NCI-H1436 treated with DMSO at 0.1 percent for 48 hours (cell line): Measurements from ENCODE around the gene HK1.

Experiments used
- DNase-seq: peaks from one replicate; lab custom pipeline; 2025; lab: John Stamatoyannopoulos, UW

The HK1 gene

DNA sequence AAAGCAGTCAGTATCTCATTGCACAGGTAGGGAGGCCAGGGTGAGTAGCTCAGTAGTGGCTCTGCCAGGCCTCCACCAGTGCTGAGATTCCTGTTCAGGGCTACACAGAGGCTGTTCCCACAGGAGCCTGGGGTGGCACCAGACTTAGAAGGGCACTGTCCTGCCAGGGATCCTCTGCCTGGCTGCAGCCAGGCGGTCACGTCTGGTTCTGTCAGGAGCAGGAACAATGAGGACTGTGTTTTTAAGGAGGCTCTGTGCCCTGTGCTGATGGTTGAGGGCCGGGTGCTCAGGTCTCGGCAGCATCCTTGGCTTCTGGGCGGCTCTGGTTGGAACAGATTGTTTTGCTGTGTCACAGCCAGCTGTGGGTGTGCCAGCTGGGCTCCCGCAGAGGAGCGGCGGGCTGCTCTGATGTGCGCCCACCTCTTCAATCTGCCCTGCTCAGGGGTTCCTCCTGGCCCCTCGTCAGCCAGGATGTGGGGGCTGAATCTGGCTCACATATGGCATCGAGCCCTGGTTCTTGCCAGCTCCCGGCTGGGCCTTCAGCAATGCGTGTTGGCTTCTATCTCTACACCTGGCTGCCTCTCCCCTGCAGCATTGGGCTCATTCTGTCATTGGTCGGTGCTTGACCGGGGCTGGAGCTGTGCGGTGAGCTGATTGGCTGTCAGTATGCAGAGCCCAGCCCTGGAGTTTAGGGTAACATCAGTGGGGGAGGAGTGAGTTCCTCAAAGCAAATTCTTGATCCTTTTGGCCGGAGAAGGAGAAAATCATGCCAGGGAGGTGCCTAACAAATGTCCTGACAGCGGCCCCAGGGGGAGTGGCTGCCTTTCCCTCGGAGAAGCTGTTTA lies 97.2 kb downstream of the HK1 start:
- DNase-seq, result no peak

DNA sequence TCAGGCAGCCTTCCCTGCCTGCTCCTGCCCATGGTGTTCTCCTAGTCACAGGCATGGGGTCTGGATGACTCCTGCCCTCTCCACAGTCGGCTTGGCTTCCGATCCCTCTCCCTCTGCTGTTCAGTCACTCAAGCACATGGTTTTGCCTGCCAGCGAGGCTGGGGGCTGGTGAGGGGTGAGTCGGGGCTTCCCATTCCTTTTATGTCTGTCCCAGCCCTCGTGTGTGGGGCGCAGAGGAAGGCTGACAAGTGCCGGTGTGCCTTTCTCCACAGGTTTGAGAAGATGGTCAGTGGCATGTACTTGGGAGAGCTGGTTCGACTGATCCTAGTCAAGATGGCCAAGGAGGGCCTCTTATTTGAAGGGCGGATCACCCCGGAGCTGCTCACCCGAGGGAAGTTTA lies 98.4 kb downstream of the HK1 start:
- no peak for DNase-seq

DNA sequence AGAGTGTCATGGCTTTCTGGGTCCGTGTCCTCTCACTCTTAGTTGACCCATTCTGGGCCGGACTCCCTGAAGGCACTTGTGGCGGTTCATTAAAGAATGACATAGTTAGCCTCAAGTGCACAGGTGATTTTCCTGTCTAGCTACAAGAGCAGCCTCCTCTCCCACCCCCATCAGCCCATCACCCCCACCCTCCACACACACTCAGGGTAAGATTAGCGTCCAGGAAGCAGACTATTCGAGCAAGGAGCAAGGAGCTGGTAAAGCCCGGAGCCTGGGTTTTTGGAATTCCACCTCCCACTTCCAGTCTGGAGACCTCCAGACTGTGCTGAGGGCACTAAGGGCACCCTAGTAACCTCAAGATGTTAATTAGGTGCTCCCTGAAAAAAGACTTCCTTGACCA lies 98.9 kb downstream of the HK1 start:
- DNase-seq, result no peak

DNA sequence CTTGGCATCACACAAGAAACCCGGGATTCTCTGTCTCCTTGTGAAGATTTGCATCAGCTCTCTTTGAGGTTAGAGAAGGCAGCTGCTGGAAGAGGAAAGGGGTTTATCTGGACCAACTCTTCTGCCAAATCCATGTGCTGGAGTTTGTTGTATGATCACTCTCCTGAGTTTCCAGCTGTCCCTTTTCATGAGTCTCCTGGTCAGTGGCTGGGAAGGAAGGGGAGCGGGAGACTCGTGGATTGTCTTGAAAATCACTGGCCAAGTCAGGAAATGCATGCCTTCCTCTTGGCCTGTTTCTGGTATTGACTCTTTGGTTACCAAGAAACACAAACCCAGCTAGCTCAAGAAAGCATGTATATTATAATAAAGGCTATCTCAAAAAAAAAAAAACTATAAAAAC lies 99.6 kb downstream of the HK1 start:
- DNase-seq, result no peak

DNA sequence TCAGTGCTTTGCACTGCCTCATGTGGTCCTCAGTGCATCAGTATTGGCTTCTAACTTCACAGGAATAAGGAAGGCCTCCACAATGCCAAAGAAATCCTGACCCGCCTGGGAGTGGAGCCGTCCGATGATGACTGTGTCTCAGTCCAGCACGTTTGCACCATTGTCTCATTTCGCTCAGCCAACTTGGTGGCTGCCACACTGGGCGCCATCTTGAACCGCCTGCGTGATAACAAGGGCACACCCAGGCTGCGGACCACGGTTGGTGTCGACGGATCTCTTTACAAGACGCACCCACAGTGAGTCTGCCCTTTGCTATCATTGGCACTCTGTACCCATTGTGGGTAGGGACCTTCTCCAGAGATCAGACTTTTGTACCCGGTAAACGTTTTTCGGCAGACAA lies 101.5 kb downstream of the HK1 start:
- DNase-seq, result no peak

DNA sequence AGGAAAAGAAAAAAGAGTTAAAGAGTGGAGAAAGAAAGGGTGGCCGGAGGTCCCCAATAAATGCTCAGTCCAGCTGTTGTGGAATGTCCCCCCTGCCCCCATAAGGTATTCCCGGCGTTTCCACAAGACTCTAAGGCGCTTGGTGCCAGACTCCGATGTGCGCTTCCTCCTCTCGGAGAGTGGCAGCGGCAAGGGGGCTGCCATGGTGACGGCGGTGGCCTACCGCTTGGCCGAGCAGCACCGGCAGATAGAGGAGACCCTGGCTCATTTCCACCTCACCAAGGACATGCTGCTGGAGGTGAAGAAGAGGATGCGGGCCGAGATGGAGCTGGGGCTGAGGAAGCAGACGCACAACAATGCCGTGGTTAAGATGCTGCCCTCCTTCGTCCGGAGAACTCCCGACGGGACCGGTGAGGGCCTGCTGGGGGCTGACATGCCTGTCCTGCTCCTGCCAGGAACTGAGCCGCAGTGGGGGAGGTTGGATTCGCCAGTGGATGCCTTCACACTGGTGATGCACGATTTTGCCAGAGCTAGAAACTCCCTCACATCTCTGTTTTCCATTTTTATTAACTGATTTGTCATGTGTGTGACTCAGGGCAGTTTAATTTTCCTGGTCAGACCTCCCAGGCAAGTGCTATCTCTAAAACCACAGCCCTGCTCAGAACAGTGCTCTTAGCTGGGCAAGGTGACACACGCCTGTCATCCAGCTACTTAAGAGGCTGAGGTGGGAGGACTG lies 104.3 kb downstream of the HK1 start:
- DNase-seq, result no peak

DNA sequence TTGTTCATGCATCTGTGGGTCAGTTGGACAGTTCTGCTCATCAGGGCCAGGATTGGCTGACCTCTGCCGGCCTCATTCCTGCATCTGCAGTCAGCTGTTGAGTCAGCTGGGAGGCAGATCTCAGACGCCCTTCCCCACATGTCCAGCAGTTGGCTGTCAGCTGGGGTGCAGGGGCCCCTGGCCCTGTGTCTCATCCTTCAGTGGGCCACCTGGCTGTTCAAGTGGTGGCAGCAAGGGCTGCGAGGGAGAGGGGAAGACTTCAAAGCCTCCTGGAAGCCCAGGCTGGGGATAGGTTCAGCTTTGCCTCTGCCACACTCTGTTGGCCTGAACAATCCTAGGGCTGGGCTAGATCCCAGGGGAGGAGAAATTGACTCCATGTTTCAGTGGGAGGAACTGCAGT lies 105.3 kb downstream of the HK1 start:
- DNase-seq, result no peak

DNA sequence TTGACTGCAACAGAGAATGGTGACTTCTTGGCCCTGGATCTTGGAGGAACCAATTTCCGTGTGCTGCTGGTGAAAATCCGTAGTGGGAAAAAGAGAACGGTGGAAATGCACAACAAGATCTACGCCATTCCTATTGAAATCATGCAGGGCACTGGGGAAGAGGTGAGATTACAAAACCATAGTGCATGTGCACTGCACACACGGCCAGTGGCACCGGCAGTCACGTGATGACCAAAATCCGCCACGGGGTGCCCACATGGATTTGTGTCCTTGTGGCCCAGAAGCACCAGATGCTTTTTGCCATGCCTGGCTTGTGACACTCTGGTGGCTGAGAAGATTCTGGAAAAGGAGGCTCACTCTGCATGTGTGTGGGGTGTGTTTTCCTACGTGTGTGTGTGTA lies 106.0 kb downstream of the HK1 start:
- no peak for DNase-seq

DNA sequence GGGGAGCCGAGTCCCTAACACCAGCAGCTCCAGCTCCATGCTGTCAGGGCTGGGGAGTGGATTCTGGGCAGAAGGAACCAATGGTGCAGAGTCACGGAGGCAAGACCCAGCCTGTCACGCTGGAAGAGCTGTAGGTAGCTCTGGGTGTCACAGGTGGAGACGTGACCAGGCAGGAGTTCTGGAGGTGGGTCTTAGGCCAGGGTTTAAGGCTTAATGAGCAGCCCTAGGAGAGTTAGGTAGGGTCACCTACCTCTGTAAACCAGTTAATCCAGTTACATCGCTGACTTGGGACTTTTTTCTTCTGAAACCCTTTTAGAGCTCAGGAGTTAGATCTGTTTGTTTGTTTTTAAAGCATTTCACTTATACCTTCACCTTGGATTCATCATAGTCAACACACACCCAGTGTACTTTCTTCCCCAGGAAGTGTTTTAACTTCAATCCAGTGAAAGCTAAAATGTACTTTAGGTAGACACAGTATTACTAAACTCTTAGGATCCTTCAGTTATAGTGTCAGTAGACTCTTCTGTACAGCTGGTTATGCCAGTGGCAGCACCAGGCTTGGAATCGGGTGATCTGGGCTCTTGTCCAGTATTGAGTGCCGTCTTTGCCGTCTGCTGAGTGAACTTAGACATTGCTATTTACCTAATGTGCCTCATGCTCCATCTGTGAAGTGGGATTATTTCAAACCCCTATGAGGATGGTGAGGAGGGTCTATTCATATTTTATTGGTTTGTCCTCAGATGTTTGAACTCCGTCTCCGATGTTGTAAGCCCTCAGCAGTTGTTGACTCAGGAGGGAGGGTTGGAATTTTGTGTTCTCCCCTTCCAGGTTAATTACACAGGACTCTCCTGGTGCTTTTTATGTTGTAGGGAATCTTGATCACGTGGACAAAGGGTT lies 107.4 kb downstream of the HK1 start:
- no peak for DNase-seq

DNA sequence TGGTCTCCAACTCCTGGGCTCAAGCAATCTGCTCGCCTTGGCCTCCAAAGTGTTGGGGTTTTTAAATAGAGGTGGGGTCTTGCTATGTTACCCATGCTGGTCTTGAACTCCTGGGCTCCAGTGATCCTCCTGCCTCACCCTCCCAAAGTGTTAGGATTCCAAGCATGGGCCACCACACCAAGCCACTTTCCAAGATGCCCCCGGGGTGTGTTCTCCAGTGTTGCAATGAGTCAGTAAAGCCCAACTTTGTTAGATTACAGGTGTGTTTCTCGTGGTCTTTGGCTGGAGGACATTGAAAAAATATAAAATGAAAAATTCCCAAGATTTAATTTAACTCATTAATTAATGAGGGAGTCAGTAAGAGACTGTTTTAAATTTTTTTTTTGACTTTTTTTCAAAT lies 109.2 kb downstream of the HK1 start:
- no peak for DNase-seq

DNA sequence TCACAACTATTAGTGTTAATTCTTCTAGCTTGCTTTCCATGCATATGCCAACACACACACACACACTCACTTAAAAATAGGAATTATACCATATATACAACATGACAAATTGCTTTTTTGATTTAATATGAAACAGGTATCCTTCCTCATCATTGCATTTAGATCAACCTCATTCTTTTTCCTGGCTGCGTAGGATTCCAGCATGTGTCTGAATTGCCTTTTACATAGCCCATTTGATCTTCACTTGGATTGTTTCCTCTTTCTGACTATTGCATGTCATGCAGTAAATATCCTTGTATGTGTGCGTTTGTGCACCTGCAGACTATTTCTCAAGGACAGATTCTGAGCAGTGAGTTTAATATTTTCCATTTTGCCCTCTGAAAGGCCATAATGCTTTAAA lies 110.2 kb downstream of the HK1 start:
- no peak for DNase-seq

DNA sequence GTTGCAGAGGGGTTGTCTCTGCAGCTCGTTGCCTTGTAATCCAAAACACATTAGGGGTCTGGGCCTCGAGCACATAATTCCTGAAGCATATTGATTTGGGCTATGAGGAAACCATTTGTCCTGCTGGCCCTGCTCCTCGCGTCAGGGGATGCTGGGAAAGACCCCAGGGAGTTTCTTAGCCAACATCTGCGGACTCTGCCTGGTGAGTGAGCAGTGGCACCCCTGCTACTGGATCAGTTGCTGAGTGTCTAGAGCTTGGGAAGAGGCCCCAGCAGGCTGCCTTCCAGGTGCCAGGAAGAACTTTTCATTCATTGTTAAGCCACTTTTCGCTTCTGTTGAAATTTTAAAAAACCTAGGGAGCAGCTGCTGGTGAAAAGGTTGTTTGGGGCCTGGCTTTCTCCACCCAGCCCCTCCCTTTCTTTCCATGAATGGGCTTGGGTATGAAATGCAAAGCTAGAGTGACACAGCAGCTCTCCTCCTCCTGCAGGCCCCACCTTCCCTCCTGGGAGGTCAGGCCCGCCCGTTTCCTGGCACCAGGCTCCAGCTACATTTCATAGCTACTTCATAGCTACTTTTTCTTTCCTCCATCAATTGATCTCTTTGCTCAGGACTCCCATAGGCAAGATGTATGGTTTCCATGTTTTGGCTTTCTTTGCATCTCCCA lies 111.7 kb downstream of the HK1 start:
- DNase-seq, result no peak

DNA sequence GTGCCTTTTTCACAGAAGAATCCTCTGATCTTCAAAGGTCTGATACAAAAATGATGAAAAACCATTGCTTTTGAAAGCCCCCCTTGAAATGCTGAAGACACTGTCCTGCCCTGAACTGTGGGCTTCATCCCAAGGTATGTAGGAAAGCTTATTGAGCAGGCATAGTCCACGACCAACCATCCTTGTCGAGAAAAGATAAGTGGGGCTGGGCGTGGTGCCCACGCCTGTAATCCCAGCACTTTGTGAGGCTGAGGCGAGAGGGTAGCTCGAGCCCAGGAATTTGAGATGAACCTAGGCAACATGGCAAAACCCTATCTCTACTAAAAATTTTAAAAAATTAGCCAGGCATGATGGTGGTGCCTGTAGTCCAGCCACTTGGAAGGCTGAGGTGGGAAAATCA lies 112.9 kb downstream of the HK1 start:
- DNase-seq, result no peak

DNA sequence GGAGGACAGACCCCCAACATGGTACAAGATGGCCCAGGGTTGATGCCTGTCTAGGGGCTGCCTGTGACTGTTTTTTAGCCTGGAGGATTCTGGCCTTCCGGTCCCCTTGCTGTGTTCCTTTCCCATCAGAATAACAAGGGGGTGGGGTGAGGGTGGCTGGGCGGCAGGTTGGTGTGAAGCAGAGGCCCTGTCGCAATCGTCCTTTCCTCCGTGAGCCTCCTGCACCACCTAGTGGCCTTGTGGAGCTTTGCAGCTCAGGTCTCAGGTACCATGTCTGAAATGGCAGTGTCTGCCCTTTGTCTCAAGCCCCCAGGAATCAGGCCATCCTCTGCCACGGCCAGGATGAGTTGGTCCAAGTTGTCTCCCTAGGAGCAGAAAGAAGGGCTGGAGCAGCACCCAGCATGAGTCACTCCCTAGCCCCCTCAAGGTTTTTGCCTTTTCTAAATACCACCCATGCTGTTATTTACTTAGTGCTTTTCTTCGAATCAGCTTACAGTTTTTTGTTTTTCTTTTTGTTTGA lies 114.2 kb downstream of the HK1 start:
- DNase-seq, result no peak

DNA sequence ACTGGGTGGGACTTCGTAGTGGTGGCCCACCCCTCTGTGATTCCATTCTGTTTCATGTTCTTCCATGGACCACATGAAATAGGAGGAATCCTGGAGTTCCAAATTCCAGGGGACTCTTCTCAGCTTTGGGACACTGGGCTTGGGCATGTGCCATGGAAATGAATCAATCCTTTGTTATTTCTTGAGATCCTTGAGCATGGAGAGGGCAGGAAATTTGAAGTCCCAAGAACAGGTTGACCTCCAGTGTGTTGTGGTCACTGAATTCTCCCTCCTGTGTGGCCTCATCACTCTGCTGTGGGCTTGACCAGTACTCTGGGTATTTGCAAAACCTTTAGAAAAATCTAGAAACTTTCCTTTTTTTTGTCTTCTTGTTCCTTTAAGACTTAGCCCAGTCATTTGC lies 115.7 kb downstream of the HK1 start:
- DNase-seq, result no peak

DNA sequence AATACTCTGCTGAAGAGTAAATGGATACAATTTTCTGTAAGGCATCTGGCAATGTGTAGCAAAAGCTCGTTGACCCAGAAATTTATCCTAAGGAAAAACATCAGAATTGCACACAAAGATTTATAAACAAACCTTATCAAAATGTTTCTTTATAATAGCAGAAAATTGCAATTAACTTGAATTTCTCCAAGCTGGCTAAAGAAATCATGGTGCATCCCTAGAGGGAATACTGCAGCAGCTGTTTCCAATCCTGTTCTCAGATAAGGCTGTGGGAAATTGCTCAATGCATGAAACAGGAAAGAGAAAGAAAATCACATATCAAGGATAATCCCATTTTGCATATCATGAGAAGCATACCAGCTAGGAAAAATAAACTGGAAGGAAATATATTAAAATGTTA lies 119.7 kb downstream of the HK1 start:
- DNase-seq, result no peak

DNA sequence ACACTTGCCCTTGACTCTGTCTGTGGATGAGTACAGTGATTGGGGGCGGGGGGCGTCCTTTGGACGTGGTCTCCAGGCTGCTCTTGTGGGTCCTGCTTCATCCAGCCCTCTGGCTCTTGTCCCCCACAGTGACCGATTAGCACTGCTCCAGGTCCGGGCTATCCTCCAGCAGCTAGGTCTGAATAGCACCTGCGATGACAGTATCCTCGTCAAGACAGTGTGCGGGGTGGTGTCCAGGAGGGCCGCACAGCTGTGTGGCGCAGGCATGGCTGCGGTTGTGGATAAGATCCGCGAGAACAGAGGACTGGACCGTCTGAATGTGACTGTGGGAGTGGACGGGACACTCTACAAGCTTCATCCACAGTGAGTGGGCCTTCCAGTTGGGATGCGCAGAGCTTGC lies 120.2 kb downstream of the HK1 start:
- DNase-seq, result no peak

DNA sequence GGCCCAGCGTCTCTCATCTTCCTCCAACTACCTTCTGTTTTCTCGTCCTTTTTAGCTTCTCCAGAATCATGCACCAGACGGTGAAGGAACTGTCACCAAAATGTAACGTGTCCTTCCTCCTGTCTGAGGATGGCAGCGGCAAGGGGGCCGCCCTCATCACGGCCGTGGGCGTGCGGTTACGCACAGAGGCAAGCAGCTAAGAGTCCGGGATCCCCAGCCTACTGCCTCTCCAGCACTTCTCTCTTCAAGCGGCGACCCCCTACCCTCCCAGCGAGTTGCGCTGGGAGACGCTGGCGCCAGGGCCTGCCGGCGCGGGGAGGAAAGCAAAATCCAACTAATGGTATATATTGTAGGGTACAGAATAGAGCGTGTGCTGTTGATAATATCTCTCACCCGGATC lies 122.6 kb downstream of the HK1 start:
- no peak for DNase-seq

DNA sequence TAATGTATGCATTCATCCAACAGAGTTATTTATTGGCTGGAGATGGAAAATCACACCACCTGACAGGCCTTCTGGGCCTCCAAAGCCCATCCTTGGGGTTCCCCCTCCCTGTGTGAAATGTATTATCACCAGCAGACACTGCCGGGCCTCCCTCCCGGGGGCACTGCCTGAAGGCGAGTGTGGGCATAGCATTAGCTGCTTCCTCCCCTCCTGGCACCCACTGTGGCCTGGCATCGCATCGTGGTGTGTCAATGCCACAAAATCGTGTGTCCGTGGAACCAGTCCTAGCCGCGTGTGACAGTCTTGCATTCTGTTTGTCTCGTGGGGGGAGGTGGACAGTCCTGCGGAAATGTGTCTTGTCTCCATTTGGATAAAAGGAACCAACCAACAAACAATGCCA lies 123.1 kb downstream of the HK1 start:
- no peak for DNase-seq

DNA sequence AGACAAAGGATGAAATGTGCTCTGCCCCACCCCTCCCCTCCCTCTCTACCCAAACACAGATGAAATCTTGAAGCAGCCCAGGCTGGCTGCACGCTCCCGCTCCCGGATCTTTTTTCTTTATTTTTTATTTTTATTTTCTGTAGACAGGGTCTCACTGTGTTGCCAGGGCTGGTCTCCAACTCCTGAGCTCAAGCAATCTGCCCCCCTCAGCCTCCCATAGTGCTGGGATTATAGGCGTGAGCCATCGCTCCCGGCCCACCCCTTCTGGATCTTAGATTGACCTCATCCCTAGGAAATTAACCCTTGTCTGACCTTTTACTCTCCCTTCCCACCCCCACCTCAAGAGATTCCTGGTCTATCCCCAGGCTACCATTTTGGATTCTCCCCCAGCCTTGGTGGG lies 124.1 kb downstream of the HK1 start:
- no peak for DNase-seq

DNA sequence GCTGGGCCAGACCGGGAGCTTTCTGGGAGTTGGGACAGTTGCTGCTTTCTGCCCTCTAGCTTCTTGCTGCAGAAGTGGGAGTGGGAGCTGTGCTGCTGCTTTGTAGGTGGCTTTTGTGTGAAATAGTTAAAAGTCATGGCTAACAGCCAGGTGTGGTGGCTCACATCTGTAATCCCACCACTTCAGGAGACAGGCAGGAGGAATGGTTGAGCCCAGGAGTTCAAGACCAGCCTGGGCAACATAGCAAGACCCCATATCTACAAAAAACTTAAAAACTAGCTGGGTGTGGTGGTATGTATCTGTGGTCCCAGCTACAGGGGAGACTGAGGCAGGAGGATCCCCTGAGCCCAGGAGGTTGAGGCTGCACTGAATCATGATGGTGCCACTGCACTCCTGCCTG lies 124.8 kb downstream of the HK1 start:
- no peak for DNase-seq

DNA sequence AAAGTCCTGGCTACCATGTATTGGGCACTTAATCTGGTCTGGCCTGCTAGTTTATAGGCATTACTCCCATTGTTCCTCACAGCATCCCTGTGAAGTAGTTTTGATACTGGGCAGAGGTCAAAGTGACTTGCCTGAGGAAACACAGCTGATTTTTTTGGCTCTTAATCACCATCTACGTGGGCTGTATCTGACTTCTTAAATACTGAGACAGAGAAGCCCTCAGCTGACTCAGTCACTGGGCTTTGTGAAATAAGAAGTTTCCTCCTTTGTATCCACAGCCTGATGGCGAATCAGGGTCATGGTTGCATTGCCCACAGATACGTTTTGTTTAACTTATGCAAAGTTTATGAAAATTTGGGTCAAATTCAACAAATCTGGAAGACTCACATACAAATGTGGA lies 125.2 kb downstream of the HK1 start:
- DNase-seq, result no peak
